HCT116 (cell line): ENCODE data around the gene ARSB. TPM values are rescaled to one million over a fixed set of nuclear protein-coding genes. Genes with fewer than 3 reads are reported as not detected.

Source experiments
- ATAC-seq: fragments of 200-7000 bp; cut with Tn5 transposase; 2 replicates; pipeline ENCODE4 v1.9.1; 2020; ENCODE audit warnings: mild to moderate bottlenecking, moderate library complexity
- BruUV-seq: library from RNA; stranded (reverse); fragments of 400-500 nt; replicated peaks from 2 replicates; lab custom pipeline; 2021; lab: Mats Ljungman, UMichigan
- CTCF ChIA-PET: fragments of 300-600 bp; sonication (Branson Sonifier 250); formaldehyde crosslinking; loops from one replicate; lab custom pipeline; 2021; ENCODE audit warnings: antibody characterized with exemption; lab: Charles Lee
- POLR2A ChIA-PET: fragments of 300-600, 350-600 bp; sonication (Branson Sonifier 250); formaldehyde crosslinking; loops from one replicate; lab custom pipeline; 2021; ENCODE audit warnings: antibody characterized with exemption; lab: Charles Lee
- RAD21 ChIA-PET, 2 experiments: fragments of 300-600 bp; sonication (Branson Sonifier 250); formaldehyde crosslinking; loops; one replicate each; lab custom pipeline; 2023; ENCODE audit warnings: low total read pairs in 2 of 2; ENCODE audit not compliant: uncharacterized antibody in 2 of 2, unreplicated experiment in 2 of 2, low non-redundant PET in 1 of 2; lab: Charles Lee
- DNase-seq: peaks from one replicate; pipeline ENCODE4 v3.0.0-alpha.2; 2010; ENCODE audit warnings: low read depth, low spot score
- H2AFZ ChIP-seq: fragments of 200-600 bp; shearing (Covaris generic), sonication (generic); 2 replicates; pipeline ENCODE4 v1.6.1; 2017; ENCODE audit warnings: low read depth, mixed run types, mixed read lengths, antibody characterized with exemption, low read length; ENCODE audit not compliant: poor library complexity, severe bottlenecking
- H3K27ac ChIP-seq: 2 replicates; pipeline ENCODE4 v1.5.1; 2012; ENCODE audit warnings: low read depth, low read length
- H3K27me3 ChIP-seq: fragments of 200-600 bp; sonication (generic); 2 replicates; pipeline ENCODE4 v1.6.1; 2016; ENCODE audit warnings: mixed run types, low read length, mixed read lengths; ENCODE audit not compliant: insufficient read depth
- H3K36me3 ChIP-seq, 2 experiments: fragments of 200-500 bp in 1 of 2; fragments of 200-600 bp in 1 of 2; sonication (Bioruptor generic) in 1 of 2; sonication (generic) in 1 of 2; 2 replicates each; pipeline versions ENCODE4 v1.5.1 to v1.6.1; 2014 to 2016; ENCODE audit warnings: low read length in 2 of 2, inconsistent platforms in 1 of 2, mixed read lengths in 1 of 2, mixed run types in 1 of 2; ENCODE audit not compliant: insufficient read depth in 2 of 2, control insufficient read depth in 1 of 2
- H3K4me1 ChIP-seq, 2 experiments: fragments of 200-600 bp in 1 of 2; sonication (generic) in 1 of 2; 2 replicates each; pipeline versions ENCODE4 v1.5.1 to v1.6.1; 2012 to 2017; ENCODE audit warnings: low read length in 2 of 2, inconsistent platforms in 1 of 2, mild to moderate bottlenecking in 1 of 2, mixed read lengths in 1 of 2, mixed run types in 1 of 2, moderate library complexity in 1 of 2; ENCODE audit not compliant: insufficient read depth in 2 of 2, control insufficient read depth in 1 of 2
- H3K4me2 ChIP-seq: fragments of 200-600 bp; sonication (generic); 2 replicates; pipeline ENCODE4 v1.6.1; 2017; ENCODE audit warnings: mixed run types, low read length, mixed read lengths
- H3K4me3 ChIP-seq, 2 experiments: fragments of 200-600 bp in 1 of 2; sonication (generic) in 1 of 2; replicated peaks in 1 of 2; 2 replicates each; pipeline ENCODE4 v1.5.1; 2011 to 2016; ENCODE audit warnings: low read length in 2 of 2, control low read depth in 1 of 2, low read depth in 1 of 2, mild to moderate bottlenecking in 1 of 2, mixed read lengths in 1 of 2, mixed run types in 1 of 2
- H3K79me2 ChIP-seq: fragments of 200-600 bp; sonication (generic); 2 replicates; pipeline ENCODE4 v1.6.1; 2017; ENCODE audit warnings: mild to moderate bottlenecking, mixed run types, low read length, moderate library complexity, mixed read lengths; ENCODE audit not compliant: insufficient read depth
- H3K9ac ChIP-seq: fragments of 200-600 bp; sonication (generic); 2 replicates; pipeline ENCODE4 v1.6.1; 2016; ENCODE audit warnings: low read length, mixed read lengths
- H3K9me2 ChIP-seq: fragments of 200-600 bp; sonication (generic), shearing (Covaris generic); 2 replicates; pipeline ENCODE4 v1.6.1; 2017; ENCODE audit warnings: mixed run types, mild to moderate bottlenecking, moderate library complexity; ENCODE audit not compliant: insufficient read depth
- H3K9me3 ChIP-seq, 2 experiments: fragments of 200-500 bp in 1 of 2; fragments of 200-600 bp in 1 of 2; sonication (Bioruptor generic) in 1 of 2; sonication (generic) in 1 of 2; 2 replicates each; pipeline ENCODE4 v1.6.1; 2014 to 2017; ENCODE audit warnings: low read length in 2 of 2, mixed read lengths in 2 of 2, inconsistent platforms in 1 of 2, low read depth in 1 of 2, mild to moderate bottlenecking in 1 of 2, mixed run types in 1 of 2, moderate library complexity in 1 of 2; ENCODE audit not compliant: control insufficient read depth in 1 of 2, insufficient read depth in 1 of 2
- H4K20me1 ChIP-seq: fragments of 200-600 bp; sonication (generic), shearing (Covaris generic); 2 replicates; pipeline ENCODE4 v1.6.1; 2017; ENCODE audit warnings: mixed run types, mild to moderate bottlenecking, moderate library complexity; ENCODE audit not compliant: insufficient read depth
- CEBPB ChIP-seq: IDR thresholded peaks from 2 replicates; pipeline ENCODE4 v1.6.1; 2012; ENCODE audit warnings: low read depth
- EGR1 ChIP-seq: IDR thresholded peaks from 2 replicates; pipeline ENCODE4 v1.6.1; 2012; ENCODE audit warnings: low read depth
- EZH2 ChIP-seq: fragments of 200-600 bp; sonication (generic); IDR thresholded peaks from 2 replicates; pipeline ENCODE4 v1.6.1; 2017; ENCODE audit warnings: antibody characterized with exemption, mixed run types
- FOSL1 ChIP-seq: IDR thresholded peaks from 2 replicates; pipeline ENCODE4 v1.6.1; 2012; ENCODE audit warnings: low read depth
- JUND ChIP-seq: IDR thresholded peaks from 2 replicates; pipeline ENCODE4 v1.6.1; 2012
- SP1 ChIP-seq: IDR thresholded peaks from 2 replicates; pipeline ENCODE4 v1.6.1; 2012; ENCODE audit warnings: low read depth
- SRF ChIP-seq: IDR thresholded peaks from 2 replicates; pipeline ENCODE4 v1.6.1; 2012; ENCODE audit warnings: low read depth
- TCF7L2 ChIP-seq: IDR thresholded peaks from 2 replicates; pipeline ENCODE4 v1.7.0; 2011; ENCODE audit warnings: borderline replicate concordance, inconsistent platforms; ENCODE audit not compliant: insufficient read depth, insufficient read length; ENCODE audit errors: extremely low read depth
- intact Hi-C: fragments of 100-400 bp; cut with micrococcal nuclease; formaldehyde crosslinking; loops from 2 replicates; pipeline ENCODE4 v1.10.0; 2022
- total RNA-seq: library from RNA; stranded (reverse); gene quantifications from one replicate; pipeline ENCODE4 v1.2.1, GENCODE V29; 2021; ENCODE audit not compliant: unreplicated experiment

Gene ARSB
- total RNA-seq, 1 experiment from 2014 or later: 4.8 TPM

- Histone ChIP-seq H3K36me3 (no peaks in the 10 kb centered on the region), H3K4me2 (no peak overlapping the region), H3K9ac (no peak overlapping the region), H3K79me2 (no peaks in the 10 kb centered on the region), H4K20me1 (no peaks in the 10 kb centered on the region), H3K9me2 (no peaks in the 10 kb centered on the region), H3K4me3 (no peak overlapping the region), H3K27ac (no peak overlapping the region), H2AFZ (no peak overlapping the region), H3K4me1 (no peaks in the 10 kb centered on the region), H3K9me3 (no peaks in the 10 kb centered on the region), H3K27me3 (no peaks in the 10 kb centered on the region)
- ChIA-PET RAD21 (no interaction called here), CTCF (interaction anchor here (3.7 kb wide), 1 partner anchor 16 kb away, joined by 16 read pairs; no protein-coding TSS in a partner anchor), POLR2A (no interaction called here)
- DNase-seq (no peak), ATAC-seq (no peak)
- BruUV-seq: no TSS peak
- no peak for TF ChIP-seq SP1
- no peak for TF ChIP-seq JUND
- TF ChIP-seq EZH2: no peak
- TF ChIP-seq SRF: no peak
- TF ChIP-seq TCF7L2: no peak
- no peak for TF ChIP-seq CEBPB
- TF ChIP-seq EGR1: no peak
- intact Hi-C loops: no loop called here
Observed at GRCh38 chr5:78916044-78916443, 69.1 kb downstream of the ARSB start.

DNA sequence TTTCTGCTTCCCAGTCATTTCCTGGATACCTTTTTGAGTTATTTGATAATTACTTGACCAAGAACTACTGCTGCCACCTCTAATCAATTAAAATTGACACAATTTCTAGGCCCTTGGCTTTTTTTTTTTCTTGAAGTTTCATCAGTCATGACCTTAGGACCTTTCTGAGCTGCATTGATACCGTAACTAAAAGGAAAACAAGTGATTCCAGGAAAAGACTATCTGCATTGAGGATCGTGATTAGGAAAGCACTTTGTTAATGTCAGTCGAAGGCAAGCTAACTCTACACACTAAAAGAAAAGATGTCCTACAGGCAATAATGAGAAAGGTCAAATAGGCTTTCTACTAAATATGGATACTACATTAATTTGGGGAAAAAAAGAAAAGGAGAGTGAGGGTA lies 69.9 kb downstream of the ARSB start:
- Histone ChIP-seq H3K27me3 (no peaks in the 10 kb centered on the region), H3K27ac (no peak overlapping the region), H2AFZ (no peak overlapping the region), H3K4me1 (no peaks in the 10 kb centered on the region), H3K4me3 (no peak overlapping the region), H3K9ac (no peak overlapping the region), H3K36me3 (no peaks in the 10 kb centered on the region), H4K20me1 (no peaks in the 10 kb centered on the region), H3K79me2 (no peaks in the 10 kb centered on the region), H3K9me3 (no peaks in the 10 kb centered on the region), H3K9me2 (no peaks in the 10 kb centered on the region), H3K4me2 (no peak overlapping the region)
- no peak for DNase-seq
- POLR2A ChIA-PET: no interaction called here
- CTCF ChIA-PET: interaction anchor here (0.9 to 3.7 kb wide), 2 partner anchors 12 to 15 kb away, joined by 3 to 16 read pairs; no protein-coding TSS in a partner anchor
- no peak for TF ChIP-seq FOSL1
- RAD21 ChIA-PET: no interaction called here
- intact Hi-C loops: no loop called here
- BruUV-seq: no TSS peak
- no peak for ATAC-seq
